ENCODE data around the gene FAM131A.

- TF ChIP-seq EP300 (conservative IDR thresholded peaks at IDR 0.05; ENCODE audit: poor library complexity, severe bottlenecking) (no peak), CTCF (IDR thresholded peaks at IDR 0.05; ENCODE audit: poor library complexity, severe bottlenecking) (no peak), MXI1 (conservative IDR thresholded peaks at IDR 0.05; ENCODE audit: poor library complexity, severe bottlenecking) (no peak), EZH2 (IDR thresholded peaks at IDR 0.05; ENCODE audit: borderline replicate concordance, insufficient read depth, low read length, poor library complexity, severe bottlenecking) (no peak), TAF1 (IDR thresholded peaks at IDR 0.05; ENCODE audit: low read depth) (no peak), POLR2AphosphoS5 (IDR thresholded peaks at IDR 0.05) (no peak), REST (IDR thresholded peaks at IDR 0.05; ENCODE audit: borderline replicate concordance) (no peak), RAD21 (conservative IDR thresholded peaks at IDR 0.05) (no peak), SMC3 (conservative IDR thresholded peaks at IDR 0.05; ENCODE audit: poor library complexity) (no peak)
Measured at GRCh38 chr3:184337399-184337714, at the start of gene FAM131A.

All from neural cell (in vitro differentiated cells).